ENCODE results near the gene TGFBR2. TPM values are rescaled to one million over a fixed set of nuclear protein-coding genes. Genes with fewer than 3 reads are reported as not detected.

TGFBR2 gene
- polyA plus RNA-seq, 1 of the 3 experiments (the other 2 are of a cell fraction), result 48.3 TPM

GRCh38 chr3:30641416-30642251 lies 35.2 kb downstream of the TGFBR2 start:
- CTCF ChIA-PET, result interaction anchor here (1.0 kb wide), 1 partner anchor 12 kb away, joined by 3 read pairs; no protein-coding TSS in a partner anchor
- TF ChIP-seq MEF2A (IDR thresholded peaks at IDR 0.05; ENCODE audit: borderline replicate concordance, low read depth) (no peak), NFIC (IDR thresholded peaks at IDR 0.05; ENCODE audit: borderline replicate concordance) (no peak), MXI1 (IDR thresholded peaks at IDR 0.05; ENCODE audit: low read depth, low read length) (no peak)
- H3K79me2 ChIP-seq (ENCODE audit: insufficient read depth), result peaks cover 95% of the 10 kb centered on the region

GRCh38 chr3:30642849-30643361 lies 36.5 kb downstream of the TGFBR2 start:
- H3K4me2 ChIP-seq, result no peak overlapping the region
- WGBS (ENCODE audit: low lambda C conversion rate), result 88% methylated on average over 4 of the region's 4 CpGs
- peak overlapping the region in 1 of 2 experiments; percentile 64; a peak in 1 of 4 replicates for H3K27ac ChIP-seq (ENCODE audit: low read depth in 2 of 2, low read length in 1 of 2)
- no peak overlapping the region for H3K9ac ChIP-seq
- peaks cover 14% of the 10 kb centered on the region; the same call in 1 of the 2 replicates for H4K20me1 ChIP-seq (ENCODE audit: insufficient read depth)
- H3F3A ChIP-seq (replicated peaks; ENCODE audit: insufficient read depth), result peaks cover 19% of the 10 kb centered on the region
- no peak for DNase-seq
- peaks cover 92% of the 10 kb centered on the region for H3K79me2 ChIP-seq (ENCODE audit: insufficient read depth)
- H3K36me3 ChIP-seq (replicated peaks in 1 of 2; ENCODE audit: control insufficient read depth in 1 of 2, insufficient read depth in 2 of 2, low read length in 1 of 2), result peaks cover 15 to 36% of the 10 kb centered on the region in 2 experiments
- no peak overlapping the region for H3K4me3 ChIP-seq (ENCODE audit: low read depth in 2 of 2, low read length in 1 of 2)
- peaks cover 13 to 20% of the 10 kb centered on the region in 2 experiments; a peak in 3 of 4 replicates for H3K4me1 ChIP-seq (ENCODE audit: control insufficient read depth in 1 of 2, insufficient read depth in 2 of 2, low read depth in 1 of 2, low read length in 1 of 2)
- no peak overlapping the region for H2AFZ ChIP-seq (ENCODE audit: low read depth)
- H3K9me3 ChIP-seq, result no peaks in the 10 kb centered on the region
- H3K27me3 ChIP-seq (ENCODE audit: insufficient read depth), result no peaks in the 10 kb centered on the region
- TF ChIP-seq SMC3 (IDR thresholded peaks at IDR 0.05; ENCODE audit: low read depth, low read length) (no peak), USF2 (IDR thresholded peaks at IDR 0.05; ENCODE audit: borderline replicate concordance, low read depth, low read length) (no peak), RFX5 (IDR thresholded peaks at IDR 0.05; ENCODE audit: low read length) (no peak), NFIC (IDR thresholded peaks at IDR 0.05; ENCODE audit: borderline replicate concordance) (no peak), YY1 (IDR thresholded peaks at IDR 0.05; ENCODE audit: low read depth) (no peak), FOXM1 (IDR thresholded peaks at IDR 0.05; ENCODE audit: low read depth) (no peak), ZBTB33 (IDR thresholded peaks at IDR 0.05; ENCODE audit: borderline replicate concordance, low read depth) (no peak), IRF3 (IDR thresholded peaks at IDR 0.05; ENCODE audit: low read depth, low read length) (no peak), RCOR1 (IDR thresholded peaks at IDR 0.05; ENCODE audit: low read length) (no peak), MEF2A (IDR thresholded peaks at IDR 0.05; ENCODE audit: borderline replicate concordance, low read depth) (no peak), GABPA (IDR thresholded peaks at IDR 0.05; ENCODE audit: low read depth) (no peak)
- ChIA-PET POLR2A (interaction anchor here (0.5 kb wide), 1 partner anchor 186 kb away, joined by 3 read pairs; no protein-coding TSS in a partner anchor), CTCF (interaction anchor here (1.0 kb wide), 1 partner anchor 11 kb away, joined by 3 read pairs; no protein-coding TSS in a partner anchor)
- H3K9me2 ChIP-seq, result no peaks in the 10 kb centered on the region

More at GRCh38 chr3:30641416-30642251, 35.2 kb downstream of the TGFBR2 start:
- DNase-seq, result no peak
- Histone ChIP-seq H3K9me3 (no peaks in the 10 kb centered on the region), H3K27ac (ENCODE audit: low read depth in 2 of 2, low read length in 1 of 2) (no peak overlapping the region), H3K4me2 (no peak overlapping the region), H3K9me2 (no peaks in the 10 kb centered on the region), H3K4me1 (ENCODE audit: control insufficient read depth in 1 of 2, insufficient read depth in 2 of 2, low read depth in 1 of 2, low read length in 1 of 2) (peaks cover 13 to 20% of the 10 kb centered on the region in 2 experiments; a peak in 3 of 4 replicates), H4K20me1 (ENCODE audit: insufficient read depth) (peaks cover 14% of the 10 kb centered on the region; the same call in 1 of the 2 replicates), H3K36me3 (replicated peaks in 1 of 2; ENCODE audit: control insufficient read depth in 1 of 2, insufficient read depth in 2 of 2, low read length in 1 of 2) (peaks cover 8 to 29% of the 10 kb centered on the region in 2 experiments), H2AFZ (ENCODE audit: low read depth) (no peak overlapping the region), H3F3A (replicated peaks; ENCODE audit: insufficient read depth) (peaks cover 19% of the 10 kb centered on the region), H3K4me3 (ENCODE audit: low read depth in 2 of 2, low read length in 1 of 2) (no peak overlapping the region), H3K27me3 (ENCODE audit: insufficient read depth) (no peaks in the 10 kb centered on the region), H3K9ac (no peak overlapping the region)
- WGBS (ENCODE audit: low lambda C conversion rate), result 92% methylated on average over 7 of the region's 7 CpGs
- POLR2A ChIA-PET, result no interaction called here
